K562 (cell line): Measurements from ENCODE around the gene SLC34A3. TPM values are rescaled to one million over a fixed set of nuclear protein-coding genes. Genes with fewer than 3 reads are reported as not detected.

Experiments
- CAMTA2 ChIP-seq: fragments of 250-450 bp; sonication (Bioruptor Pico); conservative IDR thresholded peaks from 2 replicates; pipeline ENCODE4 v1.5.1; 2022
- CBX2 ChIP-seq: fragments of 200-600 bp; sonication (generic); IDR thresholded peaks from one replicate; pipeline ENCODE4 v1.6.1; 2012; ENCODE audit warnings: mild to moderate bottlenecking, low read length, inconsistent platforms; ENCODE audit not compliant: insufficient read depth, poor library complexity, severe bottlenecking
- CCNT2 ChIP-seq: IDR thresholded peaks from 2 replicates; pipeline ENCODE4 v1.6.1; 2011; ENCODE audit warnings: borderline replicate concordance, low read depth, mild to moderate bottlenecking, moderate library complexity, mixed read lengths, low read length; ENCODE audit not compliant: insufficient read length; ENCODE audit errors: extremely low read depth
- CREBBP ChIP-seq: IDR thresholded peaks from one replicate; pipeline ENCODE4 v1.6.1; 2012; ENCODE audit warnings: low read depth, mild to moderate bottlenecking, control low read depth, inconsistent platforms, low read length
- CTBP1 ChIP-seq: fragments of 450-650 bp; IDR thresholded peaks from 2 replicates; pipeline ENCODE4 v1.6.1; 2016; ENCODE audit warnings: borderline replicate concordance
- GABPB2 ChIP-seq: fragments of 250-450 bp; sonication (Bioruptor Pico); conservative IDR thresholded peaks from 2 replicates; pipeline ENCODE4 v1.5.1; 2021; ENCODE audit warnings: mild to moderate bottlenecking
- HCFC1 ChIP-seq: IDR thresholded peaks from 2 replicates; pipeline ENCODE4 v1.6.1; 2012; ENCODE audit warnings: low read depth, low read length, improper control_type of control experiment
- HIVEP1 ChIP-seq: fragments of 250-450 bp; sonication (Bioruptor Pico); IDR thresholded peaks from 2 replicates; pipeline ENCODE4 v1.4.0; 2020; ENCODE audit warnings: mild to moderate bottlenecking
- HLTF ChIP-seq: fragments of 450-650 bp; IDR thresholded peaks from 2 replicates; pipeline ENCODE4 v1.6.1; 2016
- OTX1 ChIP-seq: fragments of 450-650 bp; formaldehyde crosslinking; IDR thresholded peaks from 2 replicates; pipeline ENCODE4 v1.4.0; 2022; ENCODE audit warnings: mild to moderate bottlenecking
- PCBP1 ChIP-seq: fragments of 200-400 bp; formaldehyde crosslinking; IDR thresholded peaks from 2 replicates; pipeline ENCODE4 v1.6.1; 2018; ENCODE audit warnings: mild to moderate bottlenecking, low read depth, low read length; ENCODE audit not compliant: poor library complexity, severe bottlenecking
- POLR2A ChIP-seq: fragments of 450-650 bp; conservative IDR thresholded peaks from 2 replicates; pipeline ENCODE4 v1.6.1; 2016
- POLR2AphosphoS2 ChIP-seq: IDR thresholded peaks from 2 replicates; pipeline ENCODE4 v1.6.1; 2012; ENCODE audit warnings: low read length, improper control_type of control experiment
- POLR2B ChIP-seq: fragments of 450-650 bp; IDR thresholded peaks from 2 replicates; pipeline ENCODE4 v1.6.1; 2018; ENCODE audit warnings: low read depth; ENCODE audit not compliant: partially characterized antibody
- RBBP5 ChIP-seq: fragments of 200-600 bp; sonication (generic); IDR thresholded peaks from 2 replicates; pipeline ENCODE4 v1.6.1; 2012; ENCODE audit warnings: borderline replicate concordance, mild to moderate bottlenecking, low read length, control low read depth, inconsistent platforms; ENCODE audit not compliant: insufficient read depth, poor library complexity, severe bottlenecking
- SPI1 ChIP-seq: IDR thresholded peaks from 2 replicates; pipeline ENCODE4 v1.6.1; 2011; ENCODE audit warnings: low read depth, low read length, control low read depth, borderline replicate concordance
- YY1 ChIP-seq, 3 experiments: IDR thresholded peaks; 2 replicates each; pipeline ENCODE4 v1.6.1; 2011; ENCODE audit warnings: low read length in 2 of 3, mild to moderate bottlenecking in 2 of 3, moderate library complexity in 2 of 3, borderline replicate concordance in 1 of 3, control low read depth in 1 of 3, low read depth in 1 of 3; ENCODE audit not compliant: insufficient read depth in 3 of 3, insufficient replicate concordance in 2 of 3, control insufficient read depth in 1 of 3, insufficient read length in 1 of 3; ENCODE audit errors: extremely low read depth in 1 of 3
- ZBED1 ChIP-seq: IDR thresholded peaks from 2 replicates; pipeline ENCODE4 v1.6.1; 2014
- ZBTB17 ChIP-seq: fragments of 450-650 bp; formaldehyde crosslinking; IDR thresholded peaks from 2 replicates; pipeline ENCODE4 v1.4.0; 2020; ENCODE audit warnings: mild to moderate bottlenecking
- ZNF263 ChIP-seq: sonication (generic); formaldehyde crosslinking; IDR thresholded peaks from 2 replicates; pipeline ENCODE4 v1.8.0; 2022; ENCODE audit warnings: mild to moderate bottlenecking, missing genetic modification reagents, borderline replicate concordance
- polyA plus RNA-seq, 8 experiments: library from polyadenylated mRNA; depleted of rRNA in 4 of 8; stranded (reverse) in 5 of 8; unstranded in 3 of 8; fragments of >200 nt; fragmentation: Nextera tagmentation in 2 of 8; fragmentation: Illumina TruSeq in 1 of 8; extraction: Ambion mirVana in 2 of 8; extraction: Trizol in 1 of 8; gene quantifications; 2 replicates each; pipeline versions ENCODE4 v1.2.1 to v1.2.3, GENCODE V29; 2011 to 2014; ENCODE audit warnings: inconsistent platforms in 1 of 8, missing spikeins in 1 of 8
- total RNA-seq, 7 experiments: library from RNA; depleted of rRNA in 6 of 7; stranded (reverse); fragments of >200 nt in 6 of 7; fragmentation: Illumina TruSeq in 2 of 7; extraction: Trizol in 2 of 7; gene quantifications; 2 replicates each; pipeline versions ENCODE4 v1.2.1 to v1.2.3, GENCODE V29; 2011 to 2021; ENCODE audit warnings: low replicate concordance in 1 of 7
- TF ChIP-seq, protein P1 (sequence below): fragments of 250-450 bp; sonication (Bioruptor Pico); IDR thresholded peaks from 2 replicates; pipeline ENCODE4 v1.4.0; 2020; ENCODE audit warnings: mild to moderate bottlenecking
- TF ChIP-seq, protein P2 (sequence below): fragments of 250-450 bp; sonication (Bioruptor Pico); IDR thresholded peaks from 2 replicates; pipeline ENCODE4 v1.5.1; 2021; ENCODE audit warnings: mild to moderate bottlenecking
- TF ChIP-seq, protein P3 (sequence below): fragments of 250-450 bp; sonication (Bioruptor Pico); IDR thresholded peaks from 2 replicates; pipeline ENCODE4 v1.8.0; 2022; ENCODE audit warnings: inconsistent platforms
- TF ChIP-seq, protein P4 (sequence below): sonication (generic); formaldehyde crosslinking; IDR thresholded peaks from 2 replicates; pipeline ENCODE4 v1.9.0; 2022; ENCODE audit warnings: mild to moderate bottlenecking, missing genetic modification reagents

Gene SLC34A3
- total and polyA plus RNA-seq, 9 of the 15 experiments (the other 6 are each of a cell fraction or from before 2014, with no cell fraction given): not detected

DNA sequence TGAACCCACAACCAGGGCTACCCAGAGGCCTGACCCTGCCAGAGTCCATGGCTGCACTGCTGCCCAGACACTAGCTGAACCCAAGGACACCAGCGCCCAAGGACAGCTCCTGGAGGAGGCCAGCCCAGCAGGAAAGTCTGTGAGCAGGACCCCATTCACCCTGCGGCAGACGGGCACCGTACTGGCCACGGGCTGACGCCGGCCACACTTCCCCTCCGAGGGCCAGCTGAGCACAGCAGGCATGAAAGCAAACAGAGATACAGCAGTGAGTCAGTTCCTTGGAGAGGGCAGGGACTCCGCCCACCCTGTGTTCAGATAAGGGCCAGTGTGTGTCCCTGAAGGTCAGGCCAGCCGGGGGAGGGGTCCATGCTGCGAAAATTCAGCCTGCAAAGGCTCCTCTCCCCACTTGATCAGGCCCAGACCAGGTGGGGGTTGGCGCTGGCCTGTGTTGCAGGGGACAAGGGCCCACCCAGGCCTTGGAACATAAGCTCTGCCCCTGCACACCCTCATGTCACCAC, 11.9 kb upstream of the SLC34A3 start (continued):
- TF ChIP-seq, protein P1, sequence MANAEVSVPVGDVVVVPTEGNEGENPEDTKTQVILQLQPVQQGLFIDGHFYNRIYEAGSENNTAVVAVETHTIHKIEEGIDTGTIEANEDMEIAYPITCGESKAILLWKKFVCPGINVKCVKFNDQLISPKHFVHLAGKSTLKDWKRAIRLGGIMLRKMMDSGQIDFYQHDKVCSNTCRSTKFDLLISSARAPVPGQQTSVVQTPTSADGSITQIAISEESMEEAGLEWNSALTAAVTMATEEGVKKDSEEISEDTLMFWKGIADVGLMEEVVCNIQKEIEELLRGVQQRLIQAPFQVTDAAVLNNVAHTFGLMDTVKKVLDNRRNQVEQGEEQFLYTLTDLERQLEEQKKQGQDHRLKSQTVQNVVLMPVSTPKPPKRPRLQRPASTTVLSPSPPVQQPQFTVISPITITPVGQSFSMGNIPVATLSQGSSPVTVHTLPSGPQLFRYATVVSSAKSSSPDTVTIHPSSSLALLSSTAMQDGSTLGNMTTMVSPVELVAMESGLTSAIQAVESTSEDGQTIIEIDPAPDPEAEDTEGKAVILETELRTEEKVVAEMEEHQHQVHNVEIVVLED: 0 out of 2 replicates have a peak, but pooled peaks have one; percentile 20
- peak; percentile 74; the same call in 1 of the 2 replicates for TF ChIP-seq POLR2AphosphoS2
- no peak for TF ChIP-seq PCBP1
- TF ChIP-seq, protein P2, sequence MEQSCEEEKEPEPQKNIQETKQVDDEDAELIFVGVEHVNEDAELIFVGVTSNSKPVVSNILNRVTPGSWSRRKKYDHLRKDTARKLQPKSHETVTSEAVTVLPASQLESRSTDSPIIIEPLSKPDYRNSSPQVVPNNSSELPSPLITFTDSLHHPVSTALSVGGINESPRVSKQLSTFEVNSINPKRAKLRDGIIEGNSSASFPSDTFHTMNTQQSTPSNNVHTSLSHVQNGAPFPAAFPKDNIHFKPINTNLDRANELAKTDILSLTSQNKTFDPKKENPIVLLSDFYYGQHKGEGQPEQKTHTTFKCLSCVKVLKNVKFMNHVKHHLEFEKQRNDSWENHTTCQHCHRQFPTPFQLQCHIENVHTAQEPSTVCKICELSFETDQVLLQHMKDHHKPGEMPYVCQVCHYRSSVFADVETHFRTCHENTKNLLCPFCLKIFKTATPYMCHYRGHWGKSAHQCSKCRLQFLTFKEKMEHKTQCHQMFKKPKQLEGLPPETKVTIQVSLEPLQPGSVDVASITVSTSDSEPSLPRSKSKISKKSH (CRISPR knock-in tag): no peak
- TF ChIP-seq ZBTB17 (CRISPR knock-in tag): 0 out of 2 replicates have a peak, but pooled peaks have one; percentile 65
- TF ChIP-seq YY1 (IDR thresholded peaks at IDR 0.05; ENCODE audit: borderline replicate concordance in 1 of 3, control insufficient read depth in 1 of 3, extremely low read depth in 1 of 3, insufficient read depth in 3 of 3, insufficient read length in 1 of 3, insufficient replicate concordance in 2 of 3, low read depth in 1 of 3, low read length in 2 of 3): peak in 2 of 3 experiments; percentile 10 to 45
- TF ChIP-seq SPI1: peak; percentile 95
- TF ChIP-seq CAMTA2 (CRISPR knock-in tag): no peak
- TF ChIP-seq, protein P3, sequence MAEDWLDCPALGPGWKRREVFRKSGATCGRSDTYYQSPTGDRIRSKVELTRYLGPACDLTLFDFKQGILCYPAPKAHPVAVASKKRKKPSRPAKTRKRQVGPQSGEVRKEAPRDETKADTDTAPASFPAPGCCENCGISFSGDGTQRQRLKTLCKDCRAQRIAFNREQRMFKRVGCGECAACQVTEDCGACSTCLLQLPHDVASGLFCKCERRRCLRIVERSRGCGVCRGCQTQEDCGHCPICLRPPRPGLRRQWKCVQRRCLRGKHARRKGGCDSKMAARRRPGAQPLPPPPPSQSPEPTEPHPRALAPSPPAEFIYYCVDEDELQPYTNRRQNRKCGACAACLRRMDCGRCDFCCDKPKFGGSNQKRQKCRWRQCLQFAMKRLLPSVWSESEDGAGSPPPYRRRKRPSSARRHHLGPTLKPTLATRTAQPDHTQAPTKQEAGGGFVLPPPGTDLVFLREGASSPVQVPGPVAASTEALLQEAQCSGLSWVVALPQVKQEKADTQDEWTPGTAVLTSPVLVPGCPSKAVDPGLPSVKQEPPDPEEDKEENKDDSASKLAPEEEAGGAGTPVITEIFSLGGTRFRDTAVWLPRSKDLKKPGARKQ (CRISPR knock-in tag): no peak
- 0 out of 2 replicates have a peak, but pooled peaks have one; percentile 57 for TF ChIP-seq OTX1
- peak; percentile 17; the same call in 1 of the 2 replicates for TF ChIP-seq ZNF263
- peak; percentile 73 for TF ChIP-seq CCNT2
- peak; percentile 37; the same call in 1 of the 2 replicates for TF ChIP-seq HCFC1
- TF ChIP-seq GABPB2 (CRISPR knock-in tag): no peak
- TF ChIP-seq CREBBP: no peak
- TF ChIP-seq CTBP1: peak; percentile 91; the same call in 1 of the 2 replicates
- TF ChIP-seq HLTF: no peak
- TF ChIP-seq ZBED1: no peak
- TF ChIP-seq POLR2A: peak; percentile 57
- peak; percentile 33 for TF ChIP-seq RBBP5
- peak; percentile 40 for TF ChIP-seq POLR2B
- TF ChIP-seq HIVEP1 (CRISPR knock-in tag): 0 out of 2 replicates have a peak, but pooled peaks have one; percentile 73
- TF ChIP-seq, protein P4, sequence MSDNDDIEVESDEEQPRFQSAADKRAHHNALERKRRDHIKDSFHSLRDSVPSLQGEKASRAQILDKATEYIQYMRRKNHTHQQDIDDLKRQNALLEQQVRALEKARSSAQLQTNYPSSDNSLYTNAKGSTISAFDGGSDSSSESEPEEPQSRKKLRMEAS: peak; percentile 58
- no peak for TF ChIP-seq CBX2
